H9 (cell line): Measurements from ENCODE around the gene TRAF3. TPM values are rescaled to one million over a fixed set of nuclear protein-coding genes. Genes with fewer than 3 reads are reported as not detected.

Experiments
- DNase-seq: peaks from one replicate; pipeline ENCODE4 v3.0.0-alpha.2; 2017
- H2AFZ ChIP-seq: one replicate; pipeline ENCODE4 v1.6.1; 2013; ENCODE audit warnings: mild to moderate bottlenecking, low read length, control low read depth, moderate library complexity
- H2AK5ac ChIP-seq: 2 replicates; pipeline ENCODE4 v1.6.1; 2013; ENCODE audit warnings: low read length, control low read depth, mixed read lengths; ENCODE audit not compliant: insufficient read length
- H2BK120ac ChIP-seq: one replicate; pipeline ENCODE4 v1.6.1; 2013; ENCODE audit warnings: low read depth, mild to moderate bottlenecking, low read length, control low read depth, inconsistent platforms; ENCODE audit not compliant: poor library complexity, severe bottlenecking
- H2BK12ac ChIP-seq: 2 replicates; pipeline ENCODE4 v1.6.1; 2013; ENCODE audit warnings: low read length, control low read depth, mixed read lengths, low read depth; ENCODE audit not compliant: insufficient read length
- H2BK15ac ChIP-seq: 2 replicates; pipeline ENCODE4 v1.6.1; 2013; ENCODE audit warnings: low read depth, low read length, control low read depth
- H2BK20ac ChIP-seq: one replicate; pipeline ENCODE4 v1.6.1; 2013; ENCODE audit warnings: low read depth, mild to moderate bottlenecking, low read length, control low read depth, inconsistent platforms; ENCODE audit not compliant: poor library complexity, severe bottlenecking
- H2BK5ac ChIP-seq: 2 replicates; pipeline ENCODE4 v1.6.1; 2013; ENCODE audit warnings: low read length, control low read depth, mixed read lengths; ENCODE audit not compliant: insufficient read length
- H3K14ac ChIP-seq: 2 replicates; pipeline ENCODE4 v1.6.1; 2013; ENCODE audit warnings: low read length, control low read depth; ENCODE audit not compliant: insufficient read depth
- H3K18ac ChIP-seq: 2 replicates; pipeline ENCODE4 v1.6.1; 2013; ENCODE audit warnings: low read depth, mild to moderate bottlenecking, mixed read lengths, low read length, control low read depth; ENCODE audit not compliant: insufficient read length
- H3K23ac ChIP-seq: 2 replicates; pipeline ENCODE4 v1.6.1; 2013; ENCODE audit warnings: low read length, control low read depth, mixed read lengths, low read depth; ENCODE audit not compliant: insufficient read length
- H3K23me2 ChIP-seq: 2 replicates; pipeline ENCODE4 v1.6.1; 2013; ENCODE audit warnings: low read depth, mild to moderate bottlenecking, mixed read lengths, low read length, control low read depth; ENCODE audit not compliant: insufficient read length, poor library complexity, severe bottlenecking
- H3K27ac ChIP-seq: 2 replicates; pipeline ENCODE4 v1.5.1; 2013; ENCODE audit warnings: low read length, control low read depth, mixed read lengths, low read depth; ENCODE audit not compliant: insufficient read length
- H3K27me3 ChIP-seq: 2 replicates; pipeline ENCODE4 v1.6.1; 2013; ENCODE audit warnings: low read length, control low read depth, inconsistent platforms; ENCODE audit not compliant: insufficient read depth
- H3K4ac ChIP-seq: 2 replicates; pipeline ENCODE4 v1.6.1; 2013; ENCODE audit warnings: low read depth, mild to moderate bottlenecking, control low read depth, inconsistent platforms, low read length, moderate library complexity
- H3K4me1 ChIP-seq: 2 replicates; pipeline ENCODE4 v1.6.1; 2013; ENCODE audit warnings: low read length, control low read depth, inconsistent platforms; ENCODE audit not compliant: insufficient read depth
- H3K4me2 ChIP-seq: 2 replicates; pipeline ENCODE4 v1.6.1; 2013; ENCODE audit warnings: low read length, control low read depth, mixed read lengths; ENCODE audit not compliant: insufficient read length, insufficient read depth
- H3K56ac ChIP-seq: 2 replicates; pipeline ENCODE4 v1.6.1; 2013; ENCODE audit warnings: low read depth, mild to moderate bottlenecking, mixed read lengths, low read length, control low read depth; ENCODE audit not compliant: insufficient read length
- H3K79me1 ChIP-seq: 2 replicates; pipeline ENCODE4 v1.6.1; 2013; ENCODE audit warnings: low read depth, mild to moderate bottlenecking, moderate library complexity, low read length, control low read depth, inconsistent platforms; ENCODE audit not compliant: insufficient read depth, poor library complexity, severe bottlenecking
- H3K79me2 ChIP-seq: 2 replicates; pipeline ENCODE4 v1.6.1; 2013; ENCODE audit warnings: low read length, control low read depth, inconsistent platforms; ENCODE audit not compliant: insufficient read depth
- H3K9ac ChIP-seq: 2 replicates; pipeline ENCODE4 v1.6.1; 2013; ENCODE audit warnings: low read length, control low read depth, mixed read lengths; ENCODE audit not compliant: insufficient read length; ENCODE audit errors: extremely low read depth
- H3K9me3 ChIP-seq: one replicate; pipeline ENCODE4 v1.6.1; 2013; ENCODE audit warnings: low read depth, low read length, inconsistent platforms; ENCODE audit not compliant: control insufficient read depth
- H3T11ph ChIP-seq: one replicate; pipeline ENCODE4 v1.6.1; 2013; ENCODE audit warnings: mild to moderate bottlenecking, low read length, control low read depth, inconsistent platforms
- H4K20me1 ChIP-seq: one replicate; pipeline ENCODE4 v1.6.1; 2013; ENCODE audit not compliant: control insufficient read depth, insufficient read length, insufficient read depth
- H4K5ac ChIP-seq: 2 replicates; pipeline ENCODE4 v1.6.1; 2013; ENCODE audit warnings: low read depth, mild to moderate bottlenecking, mixed read lengths, low read length, control low read depth; ENCODE audit not compliant: insufficient read length
- H4K8ac ChIP-seq: replicated peaks from 2 replicates; pipeline ENCODE4 v1.6.1; 2013; ENCODE audit warnings: low read length, control low read depth, mixed read lengths, low read depth; ENCODE audit not compliant: insufficient read length
- H4K91ac ChIP-seq: 2 replicates; pipeline ENCODE4 v1.6.1; 2013; ENCODE audit warnings: low read depth, mild to moderate bottlenecking, moderate library complexity, mixed read lengths, low read length, control low read depth; ENCODE audit not compliant: insufficient read length
- H3K27ac Mint-ChIP-seq, 3 experiments: 2 replicates in 2 of 3; 3 replicates in 1 of 3; pipeline ENCODE4 v1.8.0; 2020 to 2021; ENCODE audit warnings: mixed read lengths in 3 of 3, mild to moderate bottlenecking in 1 of 3, moderate library complexity in 1 of 3
- H3K27me3 Mint-ChIP-seq: 2 replicates; pipeline ENCODE4 v1.8.0; 2021; ENCODE audit warnings: low read depth, mild to moderate bottlenecking, moderate library complexity, mixed read lengths
- H3K36me3 Mint-ChIP-seq, 3 experiments: 2 replicates in 2 of 3; 3 replicates in 1 of 3; pipeline ENCODE4 v1.8.0; 2020 to 2021; ENCODE audit warnings: low read depth in 3 of 3, mixed read lengths in 3 of 3; ENCODE audit not compliant: insufficient read depth in 1 of 3
- H3K4me1 Mint-ChIP-seq, 2 experiments: 2 replicates each; pipeline ENCODE4 v1.8.0; 2020; ENCODE audit warnings: mixed read lengths in 2 of 2
- H3K4me3 Mint-ChIP-seq, 2 experiments: 2 replicates in 1 of 2; 3 replicates in 1 of 2; pipeline ENCODE4 v1.8.0; 2020 to 2021; ENCODE audit warnings: mild to moderate bottlenecking in 2 of 2, mixed read lengths in 2 of 2, moderate library complexity in 1 of 2
- H3K9me3 Mint-ChIP-seq, 2 experiments: 2 replicates in 1 of 2; 3 replicates in 1 of 2; pipeline ENCODE4 v1.8.0; 2020; ENCODE audit warnings: mild to moderate bottlenecking in 2 of 2, mixed read lengths in 2 of 2, moderate library complexity in 1 of 2
- WGBS: extraction: QIAGEN DNeasy Blood & Tissue Kit; methylation state at CpG from one replicate; pipeline ENCODE4 v1.1.7; 2013; ENCODE audit warnings: missing lambda C conversion rate, low lambda C conversion rate, mixed read lengths; ENCODE audit not compliant: insufficient read length; ENCODE audit errors: extremely low coverage; 5-methylcytosine and 5-hydroxymethylcytosine counted together
- total RNA-seq: library from RNA; stranded (reverse); gene quantifications from 2 replicates; pipeline ENCODE4 v1.2.1, GENCODE V29; 2021
- TF ChIP-seq, protein P1 (sequence below): fragments of 200-600 bp; sonication (generic); conservative IDR thresholded peaks from 3 replicates; pipeline ENCODE4 v1.8.0; 2021; ENCODE audit warnings: antibody characterized with exemption, mild to moderate bottlenecking

TRAF3 gene
- total RNA-seq, 1 experiment from 2014 or later = 9.6 TPM

DNA sequence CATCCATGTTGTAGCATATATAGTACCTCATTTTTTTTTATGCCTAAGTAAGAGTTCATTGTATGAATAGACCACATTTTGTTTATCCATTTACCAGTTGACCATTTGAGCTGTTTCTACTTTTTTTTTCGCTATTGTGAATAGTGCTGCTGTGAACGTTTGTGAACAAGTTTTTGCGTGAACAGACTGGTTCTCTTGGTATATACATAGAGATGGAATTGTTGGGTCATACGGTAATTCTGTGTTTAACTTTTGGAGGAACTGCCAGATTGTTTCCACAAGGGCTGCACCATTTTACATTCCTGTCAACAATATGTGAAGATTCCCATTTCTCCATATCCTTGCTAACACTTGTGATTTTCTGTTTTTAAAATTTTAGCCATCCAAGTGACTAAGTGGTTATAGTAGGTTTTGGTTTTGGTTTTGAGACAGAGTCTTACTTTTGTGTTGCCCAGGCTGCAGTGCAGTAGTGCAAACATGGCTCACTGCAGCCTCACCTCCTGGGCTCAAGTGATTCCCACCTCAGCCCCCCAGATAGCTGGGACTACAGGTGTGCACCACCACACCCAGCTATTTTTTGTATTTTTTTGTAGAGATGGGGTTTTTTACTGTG lies 76.9 kb downstream of the TRAF3 start:
- no peaks in the 10 kb centered on the region for H3K79me2 ChIP-seq
- H3K9me3 ChIP-seq = no peaks in the 10 kb centered on the region
- H4K5ac ChIP-seq = no peak overlapping the region
- H2BK12ac ChIP-seq = no peak overlapping the region
- no peaks in the 10 kb centered on the region for H3K4me1 ChIP-seq
- no peak overlapping the region for H3K4ac ChIP-seq
- H3K27me3 ChIP-seq = no peaks in the 10 kb centered on the region
- WGBS = no CpG with 5 or more reads among the region's 4 CpGs
- Mint-ChIP-seq H3K4me1 (peaks cover 3 to 5% of the 10 kb centered on the region in 2 experiments; a peak in 2 of 4 replicates), H3K27me3 (no peaks in the 10 kb centered on the region), H3K27ac (no peak overlapping the region), H3K4me3 (no peak overlapping the region), H3K9me3 (peaks cover 8 to 9% of the 10 kb centered on the region in 2 experiments; a peak in 4 of 5 replicates), H3K36me3 (peaks cover 5 to 21% (median 17%) of the 10 kb centered on the region in 3 experiments; a peak in 5 of 7 replicates)
- no peak overlapping the region for H3K9ac ChIP-seq
- no peaks in the 10 kb centered on the region for H3K23me2 ChIP-seq
- no peak overlapping the region for H3T11ph ChIP-seq
- H4K20me1 ChIP-seq = no peaks in the 10 kb centered on the region
- no peak for DNase-seq
- no peak overlapping the region for H2BK5ac ChIP-seq
- H3K56ac ChIP-seq = no peak overlapping the region
- no peak overlapping the region for H3K14ac ChIP-seq
- H3K79me1 ChIP-seq = no peaks in the 10 kb centered on the region
- no peak overlapping the region for H2BK120ac ChIP-seq
- H3K27ac ChIP-seq = no peak overlapping the region
- TF ChIP-seq, protein P1, sequence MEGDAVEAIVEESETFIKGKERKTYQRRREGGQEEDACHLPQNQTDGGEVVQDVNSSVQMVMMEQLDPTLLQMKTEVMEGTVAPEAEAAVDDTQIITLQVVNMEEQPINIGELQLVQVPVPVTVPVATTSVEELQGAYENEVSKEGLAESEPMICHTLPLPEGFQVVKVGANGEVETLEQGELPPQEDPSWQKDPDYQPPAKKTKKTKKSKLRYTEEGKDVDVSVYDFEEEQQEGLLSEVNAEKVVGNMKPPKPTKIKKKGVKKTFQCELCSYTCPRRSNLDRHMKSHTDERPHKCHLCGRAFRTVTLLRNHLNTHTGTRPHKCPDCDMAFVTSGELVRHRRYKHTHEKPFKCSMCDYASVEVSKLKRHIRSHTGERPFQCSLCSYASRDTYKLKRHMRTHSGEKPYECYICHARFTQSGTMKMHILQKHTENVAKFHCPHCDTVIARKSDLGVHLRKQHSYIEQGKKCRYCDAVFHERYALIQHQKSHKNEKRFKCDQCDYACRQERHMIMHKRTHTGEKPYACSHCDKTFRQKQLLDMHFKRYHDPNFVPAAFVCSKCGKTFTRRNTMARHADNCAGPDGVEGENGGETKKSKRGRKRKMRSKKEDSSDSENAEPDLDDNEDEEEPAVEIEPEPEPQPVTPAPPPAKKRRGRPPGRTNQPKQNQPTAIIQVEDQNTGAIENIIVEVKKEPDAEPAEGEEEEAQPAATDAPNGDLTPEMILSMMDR = no peak
- H4K8ac ChIP-seq = no peak overlapping the region
- no peak overlapping the region for H4K91ac ChIP-seq
- H2BK20ac ChIP-seq = no peak overlapping the region
- no peak overlapping the region for H3K4me2 ChIP-seq
- H2BK15ac ChIP-seq = no peak overlapping the region
- H3K18ac ChIP-seq = no peak overlapping the region
- H2AFZ ChIP-seq = no peak overlapping the region
- no peak overlapping the region for H2AK5ac ChIP-seq
- H3K23ac ChIP-seq = no peak overlapping the region
